Uterus (tissue), 4 donors: Measurements from ENCODE around the gene ASMT. TPM values are rescaled to one million over a fixed set of nuclear protein-coding genes. Genes with fewer than 3 reads are reported as not detected.
"Not testable (repeated sequence)": the region's sequence is repeated elsewhere in the genome, so short reads cannot be mapped to it uniquely, and the experiment has no call there.

Experiments
- DNase-seq, 2 donors: peaks; one replicate each; pipeline ENCODE4 v3.0.0-alpha.2; 2019 to 2020
- H3K27ac ChIP-seq, 2 donors: fragments of 200-600 bp; sonication (generic); 1 replicate in 1 of 2; 2 replicates in 1 of 2; pipeline ENCODE4 v1.5.1; 2016 to 2018
- H3K27me3 ChIP-seq, 2 donors: fragments of 200-600 bp; sonication (generic); one replicate each; pipeline ENCODE4 v1.5.1; 2018 to 2019; ENCODE audit warnings: control low read depth in 1 of 2
- H3K36me3 ChIP-seq, 2 donors: fragments of 200-600 bp; sonication (generic); one replicate each; pipeline ENCODE4 v1.5.1; 2019; ENCODE audit warnings: control low read depth in 1 of 2
- H3K4me1 ChIP-seq, 2 donors: fragments of 200-600 bp; sonication (generic); one replicate each; pipeline ENCODE4 v1.5.1; 2018 to 2019; ENCODE audit warnings: control low read depth in 1 of 2
- H3K4me3 ChIP-seq, 2 donors: fragments of 200-600 bp; sonication (generic); 1 replicate in 1 of 2; 2 replicates in 1 of 2; pipeline ENCODE4 v1.5.1; 2018 to 2019; ENCODE audit warnings: mild to moderate bottlenecking in 1 of 2
- H3K9me3 ChIP-seq, 2 donors: fragments of 200-600 bp; sonication (generic); one replicate each; pipeline ENCODE4 v1.5.1; 2019; ENCODE audit warnings: control low read depth in 1 of 2
- POLR2A ChIP-seq, 2 donors: fragments of 450-650 bp; IDR thresholded peaks; one replicate each; pipeline ENCODE4 v1.6.1; 2016; ENCODE audit warnings: antibody characterized with exemption in 2 of 2, mild to moderate bottlenecking in 1 of 2, moderate library complexity in 1 of 2
- intact Hi-C: fragments of 100-400 bp; cut with DNase I; formaldehyde crosslinking; loops from one replicate; pipeline ENCODE4 v1.15.1; 2023; ENCODE audit warnings: low total_unique reads
- total RNA-seq, 4 donors: library from RNA; depleted of rRNA in 3 of 4; stranded (reverse); fragments of >200 nt in 3 of 4; gene quantifications; one replicate each; pipeline versions ENCODE4 v1.1.0 to v1.2.4, GENCODE V29; 2014 to 2023
- TF ChIP-seq, protein P1 (sequence below), 4 experiments: fragments of 200-600 bp in 2 of 4; fragments of 450-650 bp in 2 of 4; sonication (generic) in 2 of 4; IDR thresholded peaks; one replicate each; pipeline ENCODE4 v1.5.1; 2016 to 2019; ENCODE audit warnings: antibody characterized with exemption in 4 of 4, mild to moderate bottlenecking in 2 of 4, moderate library complexity in 1 of 4
- donor health status: DM: yes; HTN: yes; CAD: no.

ASMT gene, protein sequence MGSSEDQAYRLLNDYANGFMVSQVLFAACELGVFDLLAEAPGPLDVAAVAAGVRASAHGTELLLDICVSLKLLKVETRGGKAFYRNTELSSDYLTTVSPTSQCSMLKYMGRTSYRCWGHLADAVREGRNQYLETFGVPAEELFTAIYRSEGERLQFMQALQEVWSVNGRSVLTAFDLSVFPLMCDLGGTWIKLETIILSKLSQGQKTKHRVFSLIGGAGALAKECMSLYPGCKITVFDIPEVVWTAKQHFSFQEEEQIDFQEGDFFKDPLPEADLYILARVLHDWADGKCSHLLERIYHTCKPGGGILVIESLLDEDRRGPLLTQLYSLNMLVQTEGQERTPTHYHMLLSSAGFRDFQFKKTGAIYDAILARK
- total RNA-seq: 1 to 10 TPM in 1 of 4 donors, under 1 TPM in 1, not detected in 2; 0.21 to 2.6 TPM

DNA sequence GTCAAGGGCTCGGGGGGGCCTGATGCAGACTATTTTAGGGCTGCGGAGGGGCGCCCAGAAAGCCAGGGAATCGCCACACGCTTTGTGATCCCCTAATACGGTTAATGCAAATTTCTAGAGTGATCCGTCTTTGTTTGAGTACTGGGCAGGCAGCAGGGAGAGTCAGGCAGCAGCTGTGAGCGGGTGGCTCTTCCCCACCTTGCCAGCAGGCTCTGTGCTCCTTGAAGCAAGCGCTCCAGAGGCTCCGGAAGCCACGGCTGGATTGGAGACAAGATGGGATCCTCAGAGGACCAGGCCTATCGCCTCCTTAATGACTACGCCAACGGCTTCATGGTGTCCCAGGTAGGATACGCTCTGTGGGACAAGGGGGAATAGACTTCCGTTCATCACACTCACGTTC, at the start of gene ASMT:
Gene ASMT (plus strand): TSS at position 133 of the 400 bp plus-strand sequence. CDS start 141 bp downstream, at position 274.
- Histone ChIP-seq H3K9me3 (no peaks in the 10 kb centered on the region), H3K4me3 (no peak within 1 kb of the TSS), H3K36me3 (no peaks in the 10 kb centered on the region), H3K4me1 (no peaks in the 10 kb centered on the region), H3K27ac (no peak within 1 kb of the TSS), H3K27me3 (no peaks in the 10 kb centered on the region)
- TF ChIP-seq, protein P1, sequence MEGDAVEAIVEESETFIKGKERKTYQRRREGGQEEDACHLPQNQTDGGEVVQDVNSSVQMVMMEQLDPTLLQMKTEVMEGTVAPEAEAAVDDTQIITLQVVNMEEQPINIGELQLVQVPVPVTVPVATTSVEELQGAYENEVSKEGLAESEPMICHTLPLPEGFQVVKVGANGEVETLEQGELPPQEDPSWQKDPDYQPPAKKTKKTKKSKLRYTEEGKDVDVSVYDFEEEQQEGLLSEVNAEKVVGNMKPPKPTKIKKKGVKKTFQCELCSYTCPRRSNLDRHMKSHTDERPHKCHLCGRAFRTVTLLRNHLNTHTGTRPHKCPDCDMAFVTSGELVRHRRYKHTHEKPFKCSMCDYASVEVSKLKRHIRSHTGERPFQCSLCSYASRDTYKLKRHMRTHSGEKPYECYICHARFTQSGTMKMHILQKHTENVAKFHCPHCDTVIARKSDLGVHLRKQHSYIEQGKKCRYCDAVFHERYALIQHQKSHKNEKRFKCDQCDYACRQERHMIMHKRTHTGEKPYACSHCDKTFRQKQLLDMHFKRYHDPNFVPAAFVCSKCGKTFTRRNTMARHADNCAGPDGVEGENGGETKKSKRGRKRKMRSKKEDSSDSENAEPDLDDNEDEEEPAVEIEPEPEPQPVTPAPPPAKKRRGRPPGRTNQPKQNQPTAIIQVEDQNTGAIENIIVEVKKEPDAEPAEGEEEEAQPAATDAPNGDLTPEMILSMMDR (IDR thresholded peaks at IDR 0.05): no peak
- TF ChIP-seq POLR2A (IDR thresholded peaks at IDR 0.05): no peak
- intact Hi-C loops: no loop called here
- no peak for DNase-seq

DNA sequence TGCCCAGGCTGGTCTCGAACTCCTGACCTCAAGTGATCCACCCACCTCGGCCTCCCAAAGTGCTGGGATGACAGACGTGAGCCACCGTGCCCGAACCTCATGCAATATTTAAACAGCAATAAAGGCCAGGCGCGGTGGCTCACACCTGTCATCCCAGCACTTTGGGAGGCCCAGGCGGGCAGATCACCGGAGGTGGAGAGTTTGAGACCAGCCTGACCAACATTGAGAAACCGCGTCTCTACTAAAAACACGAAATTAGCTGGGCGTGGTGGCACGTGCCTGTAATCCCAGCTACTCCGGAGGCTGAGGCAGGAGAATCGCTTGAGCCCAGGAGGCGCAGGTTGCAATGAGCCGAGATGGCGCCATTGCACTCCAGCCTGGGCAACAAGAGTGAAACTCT, 40.7 kb upstream of the ASMT start:
- H3K27ac ChIP-seq, H3K27me3 ChIP-seq, H3K36me3 ChIP-seq, H3K4me1 ChIP-seq, intact Hi-C loops, H3K4me3 ChIP-seq, H3K9me3 ChIP-seq, DNase-seq: not testable (repeated sequence)

DNA sequence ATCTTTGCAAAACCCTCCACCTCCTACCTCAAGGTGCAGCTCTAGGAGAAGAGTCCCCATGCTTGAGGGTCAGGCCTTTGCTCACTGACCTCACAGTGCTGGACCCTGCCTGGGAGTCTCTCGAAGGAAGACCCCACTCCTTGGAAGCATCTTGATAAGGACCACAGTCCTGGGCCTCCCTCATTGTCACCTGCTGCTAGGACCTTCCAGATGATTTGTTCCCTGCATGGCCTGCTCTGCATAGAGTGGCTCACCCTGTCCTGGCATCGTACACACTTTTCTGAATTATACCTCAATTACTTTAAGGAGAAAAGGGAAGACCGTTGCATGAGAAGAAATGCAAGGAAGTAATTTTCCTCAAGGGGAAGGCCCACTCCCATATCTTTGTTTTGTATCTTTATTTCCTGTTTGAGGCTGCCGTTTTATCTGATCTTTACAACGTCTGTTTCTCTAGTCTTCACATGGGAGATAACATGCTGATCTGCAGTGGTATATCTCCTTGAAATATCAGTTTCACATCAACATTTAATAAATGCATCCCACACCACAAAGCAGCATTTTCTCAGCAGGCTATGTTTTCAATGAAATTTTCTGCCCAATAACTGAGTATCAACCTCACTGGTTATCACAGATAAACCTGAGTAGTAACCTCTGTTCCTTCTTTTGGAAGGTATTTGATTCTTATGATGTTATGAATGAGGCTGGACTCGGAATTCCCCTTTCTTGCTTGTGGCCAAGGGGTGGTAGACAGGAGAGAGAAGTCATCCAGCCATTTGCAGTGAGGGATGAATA, 38.5 kb upstream of the ASMT start:
- H3K4me3 ChIP-seq: no peak overlapping the region
- DNase-seq: no peak
- intact Hi-C loops: no loop called here
- no peaks in the 10 kb centered on the region for H3K9me3 ChIP-seq
- no peaks in the 10 kb centered on the region for H3K4me1 ChIP-seq
- no peaks in the 10 kb centered on the region for H3K36me3 ChIP-seq
- TF ChIP-seq, protein P1 (IDR thresholded peaks at IDR 0.05): no peak
- no peak for TF ChIP-seq POLR2A (IDR thresholded peaks at IDR 0.05)
- no peaks in the 10 kb centered on the region for H3K27me3 ChIP-seq
- H3K27ac ChIP-seq: no peak overlapping the region

DNA sequence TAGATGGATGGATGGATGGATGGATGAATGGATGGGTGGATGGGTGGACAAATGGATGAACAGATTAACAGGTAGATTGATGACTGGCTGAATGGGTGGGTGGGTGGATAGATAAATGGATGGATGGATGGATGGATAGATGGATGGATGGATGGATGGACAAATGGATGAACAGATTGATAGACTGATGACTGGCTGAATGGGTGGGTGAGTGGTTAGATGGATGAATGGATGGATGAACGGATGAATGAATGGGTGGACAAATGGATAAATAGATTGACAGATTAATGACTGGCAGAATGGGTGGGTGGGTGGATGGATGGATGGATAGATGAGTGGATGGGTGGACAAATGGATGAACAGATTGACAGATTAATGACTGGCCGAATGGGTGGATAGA, 37.0 kb upstream of the ASMT start:
- H3K4me1 ChIP-seq: no peaks in the 10 kb centered on the region
- no peaks in the 10 kb centered on the region for H3K27me3 ChIP-seq
- H3K4me3 ChIP-seq: no peak overlapping the region
- no peak for DNase-seq
- intact Hi-C loops: no loop called here
- no peak for TF ChIP-seq POLR2A (IDR thresholded peaks at IDR 0.05)
- TF ChIP-seq, protein P1 (IDR thresholded peaks at IDR 0.05): no peak
- H3K36me3 ChIP-seq: no peaks in the 10 kb centered on the region
- no peaks in the 10 kb centered on the region for H3K9me3 ChIP-seq
- H3K27ac ChIP-seq: no peak overlapping the region

DNA sequence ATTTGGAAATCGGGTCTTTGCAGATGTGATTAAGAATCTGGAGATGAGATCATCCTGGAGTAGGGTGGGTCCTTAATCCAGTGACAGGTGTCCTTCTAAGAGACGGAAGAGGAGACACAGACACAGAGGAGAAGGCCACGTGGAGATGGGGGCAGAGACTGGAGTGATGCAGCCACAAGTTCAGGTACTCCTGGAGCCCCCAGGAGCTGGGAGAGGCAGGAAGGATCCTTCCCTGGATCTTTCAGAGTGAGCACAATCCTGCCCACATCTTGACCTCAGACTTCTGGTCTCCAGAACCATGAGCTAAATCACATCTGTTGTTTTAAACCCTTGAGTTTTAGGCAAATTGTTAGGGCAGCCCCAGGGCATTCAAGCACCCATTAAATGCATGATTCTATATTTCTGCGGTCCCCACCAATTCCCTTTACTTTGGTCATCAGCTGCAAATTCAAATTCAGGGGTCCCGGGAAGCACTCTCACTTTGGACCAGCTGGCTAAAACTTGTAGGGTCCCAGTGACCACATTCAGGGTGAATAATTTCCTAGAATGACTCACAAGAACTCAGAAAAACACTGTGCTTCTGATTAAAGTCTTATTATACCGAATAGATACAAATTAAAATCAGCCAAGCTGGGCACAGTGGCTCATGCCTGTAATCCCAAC, 36.2 kb upstream of the ASMT start:
- intact Hi-C loops: no loop called here
- H3K36me3 ChIP-seq: no peaks in the 10 kb centered on the region
- no peaks in the 10 kb centered on the region for H3K4me1 ChIP-seq
- H3K4me3 ChIP-seq: no peak overlapping the region
- H3K27ac ChIP-seq: no peak overlapping the region
- no peaks in the 10 kb centered on the region for H3K9me3 ChIP-seq
- TF ChIP-seq, protein P1 (IDR thresholded peaks at IDR 0.05): no peak
- no peak for TF ChIP-seq POLR2A (IDR thresholded peaks at IDR 0.05)
- DNase-seq: no peak
- H3K27me3 ChIP-seq: no peaks in the 10 kb centered on the region
